H9 (cell line): ENCODE measurements around the gene FHOD1. TPM values are rescaled to one million over a fixed set of nuclear protein-coding genes. Genes with fewer than 3 reads are reported as not detected.

ENCODE experiments used
- DNase-seq: peaks from one replicate; pipeline ENCODE4 v3.0.0-alpha.2; 2017
- H2AFZ ChIP-seq: one replicate; pipeline ENCODE4 v1.6.1; 2013; ENCODE audit warnings: mild to moderate bottlenecking, low read length, control low read depth, moderate library complexity
- H2AK5ac ChIP-seq: 2 replicates; pipeline ENCODE4 v1.6.1; 2013; ENCODE audit warnings: low read length, control low read depth, mixed read lengths; ENCODE audit not compliant: insufficient read length
- H2BK120ac ChIP-seq: one replicate; pipeline ENCODE4 v1.6.1; 2013; ENCODE audit warnings: low read depth, mild to moderate bottlenecking, low read length, control low read depth, inconsistent platforms; ENCODE audit not compliant: poor library complexity, severe bottlenecking
- H2BK12ac ChIP-seq: 2 replicates; pipeline ENCODE4 v1.6.1; 2013; ENCODE audit warnings: low read length, control low read depth, mixed read lengths, low read depth; ENCODE audit not compliant: insufficient read length
- H2BK15ac ChIP-seq: 2 replicates; pipeline ENCODE4 v1.6.1; 2013; ENCODE audit warnings: low read depth, low read length, control low read depth
- H2BK20ac ChIP-seq: one replicate; pipeline ENCODE4 v1.6.1; 2013; ENCODE audit warnings: low read depth, mild to moderate bottlenecking, low read length, control low read depth, inconsistent platforms; ENCODE audit not compliant: poor library complexity, severe bottlenecking
- H2BK5ac ChIP-seq: 2 replicates; pipeline ENCODE4 v1.6.1; 2013; ENCODE audit warnings: low read length, control low read depth, mixed read lengths; ENCODE audit not compliant: insufficient read length
- H3K14ac ChIP-seq: 2 replicates; pipeline ENCODE4 v1.6.1; 2013; ENCODE audit warnings: low read length, control low read depth; ENCODE audit not compliant: insufficient read depth
- H3K18ac ChIP-seq: 2 replicates; pipeline ENCODE4 v1.6.1; 2013; ENCODE audit warnings: low read depth, mild to moderate bottlenecking, mixed read lengths, low read length, control low read depth; ENCODE audit not compliant: insufficient read length
- H3K23ac ChIP-seq: 2 replicates; pipeline ENCODE4 v1.6.1; 2013; ENCODE audit warnings: low read length, control low read depth, mixed read lengths, low read depth; ENCODE audit not compliant: insufficient read length
- H3K23me2 ChIP-seq: 2 replicates; pipeline ENCODE4 v1.6.1; 2013; ENCODE audit warnings: low read depth, mild to moderate bottlenecking, mixed read lengths, low read length, control low read depth; ENCODE audit not compliant: insufficient read length, poor library complexity, severe bottlenecking
- H3K27ac ChIP-seq: 2 replicates; pipeline ENCODE4 v1.5.1; 2013; ENCODE audit warnings: low read length, control low read depth, mixed read lengths, low read depth; ENCODE audit not compliant: insufficient read length
- H3K27me3 ChIP-seq: 2 replicates; pipeline ENCODE4 v1.6.1; 2013; ENCODE audit warnings: low read length, control low read depth, inconsistent platforms; ENCODE audit not compliant: insufficient read depth
- H3K4ac ChIP-seq: 2 replicates; pipeline ENCODE4 v1.6.1; 2013; ENCODE audit warnings: low read depth, mild to moderate bottlenecking, control low read depth, inconsistent platforms, low read length, moderate library complexity
- H3K4me1 ChIP-seq: 2 replicates; pipeline ENCODE4 v1.6.1; 2013; ENCODE audit warnings: low read length, control low read depth, inconsistent platforms; ENCODE audit not compliant: insufficient read depth
- H3K4me2 ChIP-seq: 2 replicates; pipeline ENCODE4 v1.6.1; 2013; ENCODE audit warnings: low read length, control low read depth, mixed read lengths; ENCODE audit not compliant: insufficient read length, insufficient read depth
- H3K56ac ChIP-seq: 2 replicates; pipeline ENCODE4 v1.6.1; 2013; ENCODE audit warnings: low read depth, mild to moderate bottlenecking, mixed read lengths, low read length, control low read depth; ENCODE audit not compliant: insufficient read length
- H3K79me1 ChIP-seq: 2 replicates; pipeline ENCODE4 v1.6.1; 2013; ENCODE audit warnings: low read depth, mild to moderate bottlenecking, moderate library complexity, low read length, control low read depth, inconsistent platforms; ENCODE audit not compliant: insufficient read depth, poor library complexity, severe bottlenecking
- H3K79me2 ChIP-seq: 2 replicates; pipeline ENCODE4 v1.6.1; 2013; ENCODE audit warnings: low read length, control low read depth, inconsistent platforms; ENCODE audit not compliant: insufficient read depth
- H3K9ac ChIP-seq: 2 replicates; pipeline ENCODE4 v1.6.1; 2013; ENCODE audit warnings: low read length, control low read depth, mixed read lengths; ENCODE audit not compliant: insufficient read length; ENCODE audit errors: extremely low read depth
- H3K9me3 ChIP-seq: one replicate; pipeline ENCODE4 v1.6.1; 2013; ENCODE audit warnings: low read depth, low read length, inconsistent platforms; ENCODE audit not compliant: control insufficient read depth
- H3T11ph ChIP-seq: one replicate; pipeline ENCODE4 v1.6.1; 2013; ENCODE audit warnings: mild to moderate bottlenecking, low read length, control low read depth, inconsistent platforms
- H4K20me1 ChIP-seq: one replicate; pipeline ENCODE4 v1.6.1; 2013; ENCODE audit not compliant: control insufficient read depth, insufficient read length, insufficient read depth
- H4K5ac ChIP-seq: 2 replicates; pipeline ENCODE4 v1.6.1; 2013; ENCODE audit warnings: low read depth, mild to moderate bottlenecking, mixed read lengths, low read length, control low read depth; ENCODE audit not compliant: insufficient read length
- H4K8ac ChIP-seq: replicated peaks from 2 replicates; pipeline ENCODE4 v1.6.1; 2013; ENCODE audit warnings: low read length, control low read depth, mixed read lengths, low read depth; ENCODE audit not compliant: insufficient read length
- H4K91ac ChIP-seq: 2 replicates; pipeline ENCODE4 v1.6.1; 2013; ENCODE audit warnings: low read depth, mild to moderate bottlenecking, moderate library complexity, mixed read lengths, low read length, control low read depth; ENCODE audit not compliant: insufficient read length
- H3K27ac Mint-ChIP-seq, 3 experiments: 2 replicates in 2 of 3; 3 replicates in 1 of 3; pipeline ENCODE4 v1.8.0; 2020 to 2021; ENCODE audit warnings: mixed read lengths in 3 of 3, mild to moderate bottlenecking in 1 of 3, moderate library complexity in 1 of 3
- H3K27me3 Mint-ChIP-seq: 2 replicates; pipeline ENCODE4 v1.8.0; 2021; ENCODE audit warnings: low read depth, mild to moderate bottlenecking, moderate library complexity, mixed read lengths
- H3K36me3 Mint-ChIP-seq, 3 experiments: 2 replicates in 2 of 3; 3 replicates in 1 of 3; pipeline ENCODE4 v1.8.0; 2020 to 2021; ENCODE audit warnings: low read depth in 3 of 3, mixed read lengths in 3 of 3; ENCODE audit not compliant: insufficient read depth in 1 of 3
- H3K4me1 Mint-ChIP-seq, 2 experiments: 2 replicates each; pipeline ENCODE4 v1.8.0; 2020; ENCODE audit warnings: mixed read lengths in 2 of 2
- H3K4me3 Mint-ChIP-seq, 2 experiments: 2 replicates in 1 of 2; 3 replicates in 1 of 2; pipeline ENCODE4 v1.8.0; 2020 to 2021; ENCODE audit warnings: mild to moderate bottlenecking in 2 of 2, mixed read lengths in 2 of 2, moderate library complexity in 1 of 2
- H3K9me3 Mint-ChIP-seq, 2 experiments: 2 replicates in 1 of 2; 3 replicates in 1 of 2; pipeline ENCODE4 v1.8.0; 2020; ENCODE audit warnings: mild to moderate bottlenecking in 2 of 2, mixed read lengths in 2 of 2, moderate library complexity in 1 of 2
- CTCF ChIP-seq: fragments of 200-600 bp; sonication (generic); conservative IDR thresholded peaks from 3 replicates; pipeline ENCODE4 v1.8.0; 2021; ENCODE audit warnings: antibody characterized with exemption, mild to moderate bottlenecking
- WGBS: extraction: QIAGEN DNeasy Blood & Tissue Kit; methylation state at CpG from one replicate; pipeline ENCODE4 v1.1.7; 2013; ENCODE audit warnings: missing lambda C conversion rate, low lambda C conversion rate, mixed read lengths; ENCODE audit not compliant: insufficient read length; ENCODE audit errors: extremely low coverage; 5-methylcytosine and 5-hydroxymethylcytosine counted together
- total RNA-seq: library from RNA; stranded (reverse); gene quantifications from 2 replicates; pipeline ENCODE4 v1.2.1, GENCODE V29; 2021

FHOD1 gene
- total RNA-seq, 1 experiment from 2014 or later = 67.0 TPM

- H3K14ac ChIP-seq = no peak overlapping the region
- H4K5ac ChIP-seq = no peak overlapping the region
- no peak overlapping the region for H4K91ac ChIP-seq
- no peak overlapping the region for H2AK5ac ChIP-seq
- no peak overlapping the region for H3K4me2 ChIP-seq
- no peak overlapping the region for H3K18ac ChIP-seq
- no peak overlapping the region for H2BK15ac ChIP-seq
- no peak overlapping the region for H4K8ac ChIP-seq
- H3K4ac ChIP-seq = no peak overlapping the region
- no peak overlapping the region for H3K9ac ChIP-seq
- peaks cover 10% of the 10 kb centered on the region for H3K79me1 ChIP-seq
- H2BK12ac ChIP-seq = no peak overlapping the region
- no peak overlapping the region for H3K23ac ChIP-seq
- no peak overlapping the region for H2BK120ac ChIP-seq
- TF ChIP-seq CTCF = no peak
- DNase-seq = no peak
- no peak overlapping the region for H2BK20ac ChIP-seq
- Mint-ChIP-seq H3K36me3 (peaks cover 3 to 7% (median 5%) of the 10 kb centered on the region in 3 experiments; a peak in 5 of 7 replicates), H3K4me3 (no peak overlapping the region), H3K27ac (no peak overlapping the region), H3K4me1 (peaks cover 30 to 36% of the 10 kb centered on the region in 2 experiments), H3K9me3 (no peaks in the 10 kb centered on the region; a peak in 2 of 5 replicates), H3K27me3 (peaks cover 29% of the 10 kb centered on the region)
- peaks cover 10% of the 10 kb centered on the region; the same call in 1 of the 2 replicates for H3K79me2 ChIP-seq
- no peak overlapping the region for H3K27ac ChIP-seq
- H4K20me1 ChIP-seq = no peaks in the 10 kb centered on the region
- peaks cover 4% of the 10 kb centered on the region for H3K27me3 ChIP-seq
- H2AFZ ChIP-seq = no peak overlapping the region
- peaks cover 4% of the 10 kb centered on the region; the same call in 1 of the 2 replicates for H3K4me1 ChIP-seq
- no peak overlapping the region for H3K56ac ChIP-seq
- no peaks in the 10 kb centered on the region for H3K9me3 ChIP-seq
- no peak overlapping the region for H3T11ph ChIP-seq
- no CpG with 5 or more reads among the region's 4 CpGs for WGBS
- H3K23me2 ChIP-seq = peaks cover 18% of the 10 kb centered on the region
- H2BK5ac ChIP-seq = no peak overlapping the region
These were observed 59.0 kb downstream of the FHOD1 start for GRCh38 chr16:67188323-67188722.
